Measurements from ENCODE around the gene HBG2.

- TF ChIP-seq EP300 (conservative IDR thresholded peaks at IDR 0.05; ENCODE audit: poor library complexity, severe bottlenecking) (no peak), CTCF (IDR thresholded peaks at IDR 0.05; ENCODE audit: poor library complexity, severe bottlenecking) (no peak), TAF1 (IDR thresholded peaks at IDR 0.05; ENCODE audit: low read depth) (no peak), RAD21 (conservative IDR thresholded peaks at IDR 0.05) (no peak), EZH2 (IDR thresholded peaks at IDR 0.05; ENCODE audit: borderline replicate concordance, insufficient read depth, low read length, poor library complexity, severe bottlenecking) (no peak)
These were observed 43.9 kb upstream of the HBG2 start for GRCh38 chr11:5298451-5298850.
